Hematopoietic multipotent progenitor cell treated with erythropoietin and hydrocortisone succinate and interleukin-3 and kit ligand, for 8 days (in vitro differentiated cells): Measurements from ENCODE around the gene SIN3A.

ENCODE experiments used
- DNase-seq: peaks from one replicate; pipeline ENCODE4 v3.0.0-alpha.2; 2015

Gene SIN3A

DNA sequence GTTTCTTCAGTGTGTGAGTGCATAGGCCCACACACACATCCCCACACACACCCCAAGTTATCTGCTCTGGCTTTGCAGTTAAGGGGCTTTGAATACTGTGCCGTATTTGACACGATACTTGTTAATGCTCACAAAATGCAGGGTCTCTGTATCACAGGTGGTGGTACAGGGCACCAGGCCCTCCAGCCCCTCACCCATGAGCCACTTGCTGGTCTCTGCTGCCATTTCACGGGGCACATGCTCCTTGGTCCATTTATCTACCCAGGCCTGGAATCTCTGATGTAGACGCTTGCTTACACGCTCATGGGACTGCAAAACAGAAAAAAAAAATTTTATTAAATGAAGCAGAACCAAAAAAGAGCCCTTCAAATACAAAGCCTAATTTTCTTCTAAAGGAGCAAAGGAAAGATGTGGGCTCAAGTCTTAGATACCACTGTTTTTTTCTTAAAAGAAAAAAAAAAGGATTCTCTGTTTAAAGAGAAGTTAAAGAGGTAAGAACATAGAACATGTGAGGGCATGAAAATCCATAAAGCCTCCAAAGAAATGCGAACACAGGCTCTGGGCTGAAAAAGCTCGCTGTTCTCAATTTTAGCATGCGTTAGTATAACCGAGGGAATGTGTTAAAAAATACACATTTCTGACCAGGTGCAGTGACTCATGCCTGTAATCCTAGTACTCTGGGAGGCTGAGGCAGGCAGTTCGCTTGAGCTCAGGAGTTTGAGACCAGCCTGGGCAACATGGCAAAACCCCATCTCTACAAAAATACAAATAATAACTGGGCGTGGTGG, 79.4 kb downstream of the SIN3A start:
- DNase-seq, result no peak

GRCh38 chr15:75371486-75371885, 80.0 kb downstream of the SIN3A start:
- DNase-seq, result no peak

GRCh38 chr15:75369897-75370581, 81.5 kb downstream of the SIN3A start:
- no peak for DNase-seq

DNA sequence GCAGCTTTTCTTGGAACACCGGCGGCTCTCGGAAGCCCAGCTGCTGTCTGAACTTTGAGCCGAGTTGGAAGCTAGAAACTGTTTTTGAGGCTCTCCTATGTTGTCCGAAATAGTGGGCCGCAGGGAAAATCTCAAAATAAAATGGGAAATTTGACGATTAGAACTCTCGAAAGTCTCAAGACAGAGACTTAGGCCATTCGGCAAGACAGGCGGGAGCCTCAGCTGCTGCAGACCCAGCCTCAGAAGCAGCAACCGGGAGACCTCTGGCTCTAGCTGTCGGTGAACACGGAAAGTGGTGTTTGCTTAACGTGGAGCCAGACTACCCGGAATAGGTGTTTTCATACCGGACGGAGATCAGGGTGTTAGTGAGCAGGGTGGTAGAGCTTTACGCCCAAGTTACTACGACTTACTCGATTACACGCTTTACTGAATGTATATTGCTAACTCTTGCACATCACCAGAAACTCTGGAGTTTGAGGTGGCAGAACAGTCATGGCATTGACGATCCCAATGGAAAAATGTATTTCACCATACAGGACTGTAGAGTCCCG, 82.7 kb downstream of the SIN3A start:
- DNase-seq, result no peak

GRCh38 chr15:75367913-75368688, 83.4 kb downstream of the SIN3A start, which contains the start of gene MAN2C1:
TSS of gene MAN2C1 (minus strand) at chr15:75368607. CDS start at chr15:75368583, 24 bp downstream.
- DNase-seq, result peak; percentile 97

GRCh38 chr15:75367406-75367912, 84.0 kb downstream of the SIN3A start:
- no peak for DNase-seq

- DNase-seq, result peak; percentile 83
Observed at GRCh38 chr15:75367006-75367405, 84.5 kb downstream of the SIN3A start.

GRCh38 chr15:75366163-75366562, 85.3 kb downstream of the SIN3A start:
- DNase-seq, result no peak

DNA sequence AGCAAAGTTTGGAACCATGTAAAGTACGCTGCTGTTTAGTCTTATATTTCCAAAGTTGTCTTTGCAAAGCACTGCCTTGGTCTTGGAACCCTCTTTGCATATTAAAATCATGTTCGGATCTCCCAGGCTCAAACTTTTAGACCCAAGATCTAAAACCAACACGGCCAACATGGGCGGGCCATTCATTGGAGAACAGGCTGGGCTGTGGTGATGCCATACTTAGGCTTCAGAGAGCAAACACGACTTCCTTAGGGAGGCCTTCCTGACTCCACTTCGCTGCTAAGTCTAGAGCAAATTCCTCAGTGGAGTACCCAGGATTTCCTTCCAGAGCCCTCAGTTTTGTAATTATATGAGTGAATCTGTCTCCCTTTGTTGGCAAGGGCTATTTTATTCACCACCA, 86.6 kb downstream of the SIN3A start:
- no peak for DNase-seq

- DNase-seq, result no peak
Observed at GRCh38 chr15:75363786-75364185, 87.7 kb downstream of the SIN3A start.

DNA sequence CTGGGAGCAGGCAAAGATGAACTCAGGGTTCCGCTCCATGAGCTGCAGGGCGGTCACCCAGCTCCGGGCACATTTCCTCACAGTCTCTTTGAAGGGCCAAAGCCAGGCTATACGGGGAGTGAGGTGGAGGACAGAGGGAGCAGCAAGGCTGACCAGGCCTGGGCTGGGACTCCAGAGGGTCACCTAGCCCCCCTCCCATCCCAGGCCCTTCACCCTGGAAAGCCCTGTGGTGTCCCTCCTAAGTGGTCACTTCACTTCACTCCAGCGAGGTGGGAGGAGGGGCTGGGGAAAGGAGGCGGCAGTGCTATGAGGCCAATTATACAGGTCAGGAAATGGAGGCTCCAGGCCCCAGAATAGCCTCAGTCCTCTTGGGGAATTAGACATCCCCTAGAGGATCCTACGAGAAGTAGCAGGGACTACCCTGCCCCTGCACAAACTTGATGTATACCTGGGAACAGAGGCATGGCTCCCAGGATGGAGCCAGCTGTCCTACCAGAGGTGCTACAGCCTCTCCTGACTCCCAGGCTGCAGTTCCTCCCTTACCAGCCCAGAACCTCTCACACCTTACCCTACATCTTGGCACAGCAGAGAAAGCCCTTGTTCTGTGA, 88.7 kb downstream of the SIN3A start:
- DNase-seq, result no peak

- no peak for DNase-seq
Observed at GRCh38 chr15:75361989-75362641, 89.4 kb downstream of the SIN3A start.

DNA sequence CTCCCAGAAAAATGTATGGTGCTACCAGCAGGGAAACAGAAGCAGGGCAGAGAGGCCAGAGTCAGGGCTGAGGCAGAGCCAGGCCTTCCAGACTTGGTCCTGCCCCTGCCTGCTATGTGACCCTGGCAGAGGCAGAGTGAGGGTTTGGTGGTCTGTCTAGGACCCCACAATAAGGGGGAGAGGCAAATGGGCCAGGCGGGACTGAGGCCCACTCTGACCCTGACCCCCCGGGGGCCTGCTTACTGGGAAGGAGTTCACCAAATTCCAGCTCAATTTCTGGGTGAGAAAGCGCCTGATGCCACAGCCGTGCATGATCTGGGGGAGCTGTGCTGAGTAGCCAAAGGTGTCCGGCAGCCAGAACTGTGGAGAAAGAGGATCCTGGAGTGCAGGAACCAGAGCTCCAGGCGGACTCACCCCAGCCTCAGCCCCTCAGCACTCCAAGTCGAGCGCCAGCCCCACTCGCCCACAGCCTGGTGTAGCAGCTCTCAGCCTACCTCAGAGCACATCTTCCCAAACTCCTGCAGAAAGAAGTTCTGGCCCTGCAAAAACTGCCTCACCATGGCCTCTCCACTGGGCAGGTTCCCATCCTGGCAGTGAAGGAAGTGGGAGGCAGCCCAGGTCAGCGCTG, 90.0 kb downstream of the SIN3A start:
- DNase-seq, result no peak

GRCh38 chr15:75360856-75361255, 90.6 kb downstream of the SIN3A start:
- no peak for DNase-seq

GRCh38 chr15:75360391-75360790, 91.1 kb downstream of the SIN3A start:
- peak; percentile 65 for DNase-seq

DNA sequence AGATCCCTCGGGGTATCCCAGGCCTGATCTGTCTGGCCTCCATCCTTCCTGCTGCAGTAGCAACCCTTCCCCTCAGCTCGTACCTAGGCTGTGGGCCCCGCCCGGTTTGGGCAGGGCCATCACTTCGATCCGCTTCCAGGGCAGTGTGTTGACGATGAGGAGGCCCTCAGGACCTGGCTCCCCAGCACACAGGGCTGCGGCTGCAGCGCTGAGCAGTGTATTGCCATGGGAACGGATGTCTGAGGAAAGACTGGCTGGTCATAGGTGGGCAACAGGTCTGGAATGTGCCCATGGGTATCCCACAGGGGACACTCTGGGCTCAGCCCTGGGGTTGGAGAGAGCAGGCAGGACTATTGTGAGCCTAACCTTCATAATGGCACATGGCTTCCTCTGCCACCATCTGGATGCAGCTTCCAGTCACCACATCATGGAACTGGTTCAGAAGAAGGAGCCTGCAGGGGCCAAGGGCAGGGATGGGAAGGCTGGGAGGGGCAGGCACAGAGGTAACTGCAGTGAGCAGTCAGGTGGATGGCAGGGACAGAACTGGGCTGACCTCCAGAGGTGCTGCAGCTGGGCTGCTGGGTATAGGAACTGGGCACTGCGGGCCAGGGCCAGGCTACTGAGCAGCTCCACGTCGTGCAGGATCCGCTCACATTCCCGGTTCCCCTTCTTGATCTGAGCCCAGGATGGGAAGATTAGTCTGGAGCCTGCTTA, 91.8 kb downstream of the SIN3A start:
- DNase-seq, result no peak

GRCh38 chr15:75358771-75359536, 92.5 kb downstream of the SIN3A start:
- no peak for DNase-seq

DNA sequence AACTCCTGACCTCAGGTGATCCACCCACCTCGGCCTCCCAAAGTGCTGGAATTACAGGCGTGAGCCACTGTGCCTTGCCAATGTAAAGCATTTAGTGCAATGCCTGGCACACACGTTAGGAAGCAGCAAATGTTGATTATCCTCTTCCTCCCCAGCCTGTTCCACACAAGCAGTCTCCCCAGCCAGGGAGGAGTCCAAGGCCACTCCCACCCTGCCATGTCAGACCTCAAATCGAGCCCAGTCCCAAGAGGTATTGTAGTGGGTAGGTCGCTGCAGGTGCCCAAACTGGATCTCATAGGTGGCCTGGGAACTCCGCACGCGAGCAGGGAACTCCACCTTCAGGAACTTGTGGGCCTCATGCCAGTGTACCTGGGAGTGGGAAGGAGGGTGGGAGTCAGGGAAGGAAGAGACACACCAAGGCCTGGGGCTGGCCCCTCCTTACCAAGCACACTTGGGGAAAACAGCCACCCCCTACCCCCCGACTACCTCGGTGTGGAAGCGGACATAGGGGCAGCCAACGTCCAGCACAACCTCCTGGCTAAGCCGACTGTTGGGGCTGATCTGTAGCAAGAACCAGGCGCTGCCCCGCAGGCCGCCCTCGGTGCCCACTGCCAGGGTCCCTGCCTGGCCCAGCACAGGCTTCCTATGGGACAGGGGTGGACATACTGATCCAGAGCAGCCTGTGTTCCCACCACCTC, 93.4 kb downstream of the SIN3A start:
- DNase-seq, result no peak

DNA sequence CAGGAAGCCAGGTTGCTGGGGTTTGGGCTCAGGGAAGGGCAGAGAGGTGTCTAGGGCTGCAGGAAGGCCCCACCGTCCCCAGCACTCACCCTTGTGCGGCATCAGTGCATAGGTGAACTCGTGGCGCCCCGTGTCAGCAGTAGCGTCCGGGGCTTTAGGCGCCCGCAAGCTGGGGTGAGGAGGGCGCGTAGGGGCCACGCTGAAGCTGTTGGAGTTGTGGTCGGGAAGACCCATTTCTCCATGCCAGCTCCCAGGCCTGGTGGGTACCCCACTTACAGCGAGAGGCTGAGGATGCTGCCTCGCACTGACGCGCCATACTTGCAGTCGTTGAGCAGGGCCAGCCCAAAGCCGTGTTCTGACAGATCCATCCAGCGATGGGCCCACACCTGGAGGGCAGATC, 95.0 kb downstream of the SIN3A start:
- DNase-seq, result no peak
